PFSK-1 (cell line): ENCODE data around the gene PSPC1.

Experiments
- FOXP2 ChIP-seq: optimal IDR thresholded peaks from 2 replicates; pipeline ENCODE3; 2011; ENCODE audit warnings: borderline replicate concordance, control low read depth, inconsistent platforms; ENCODE audit not compliant: insufficient read depth; ENCODE audit errors: extremely low read length, extremely low read depth
- POLR2AphosphoS5 ChIP-seq: IDR thresholded peaks from 2 replicates; pipeline ENCODE4 v1.6.1; 2012; ENCODE audit warnings: low read depth, mild to moderate bottlenecking, control low read depth, low read length, moderate library complexity
- SIN3A ChIP-seq: IDR thresholded peaks from 2 replicates; pipeline ENCODE4 v1.6.1; 2012; ENCODE audit warnings: mild to moderate bottlenecking, low read length, moderate library complexity, borderline replicate concordance; ENCODE audit not compliant: insufficient read depth
- TAF1 ChIP-seq: IDR thresholded peaks from 2 replicates; pipeline ENCODE4 v1.6.1; 2012; ENCODE audit warnings: low read length, control low read depth, borderline replicate concordance; ENCODE audit not compliant: insufficient read depth
- TF ChIP-seq, protein P1 (sequence below), 2 experiments: IDR thresholded peaks; 2 replicates each; pipeline versions ENCODE4 v1.6.1 to v1.8.0; 2011 to 2012; ENCODE audit warnings: low read depth in 2 of 2, low read length in 2 of 2, control low read depth in 1 of 2, inconsistent platforms in 1 of 2, mild to moderate bottlenecking in 1 of 2, moderate library complexity in 1 of 2; ENCODE audit not compliant: insufficient read depth in 1 of 2

The PSPC1 gene

DNA sequence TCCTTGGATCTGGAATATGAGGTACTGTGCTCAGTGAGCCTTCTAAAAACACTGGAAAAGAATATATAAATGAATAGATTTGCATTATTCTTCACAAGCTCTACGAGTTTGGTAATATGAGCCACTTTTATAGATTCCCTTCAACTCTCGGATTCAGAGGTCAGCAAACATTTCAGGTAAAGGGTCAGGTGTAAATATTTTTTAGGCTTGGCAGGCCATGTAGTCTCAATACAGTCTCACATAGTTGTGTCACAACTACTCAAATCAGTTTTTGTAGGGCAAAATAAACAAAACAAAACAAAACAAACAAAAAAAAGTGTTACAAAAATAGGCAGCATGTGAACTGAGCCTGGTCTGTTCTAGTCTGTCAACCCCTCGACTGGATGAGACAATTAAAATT is 57.4 kb downstream of the PSPC1 start:
- no peak for TF ChIP-seq TAF1
- no peak for TF ChIP-seq FOXP2
- TF ChIP-seq SIN3A, result no peak
- TF ChIP-seq POLR2AphosphoS5, result no peak
- TF ChIP-seq, protein P1, sequence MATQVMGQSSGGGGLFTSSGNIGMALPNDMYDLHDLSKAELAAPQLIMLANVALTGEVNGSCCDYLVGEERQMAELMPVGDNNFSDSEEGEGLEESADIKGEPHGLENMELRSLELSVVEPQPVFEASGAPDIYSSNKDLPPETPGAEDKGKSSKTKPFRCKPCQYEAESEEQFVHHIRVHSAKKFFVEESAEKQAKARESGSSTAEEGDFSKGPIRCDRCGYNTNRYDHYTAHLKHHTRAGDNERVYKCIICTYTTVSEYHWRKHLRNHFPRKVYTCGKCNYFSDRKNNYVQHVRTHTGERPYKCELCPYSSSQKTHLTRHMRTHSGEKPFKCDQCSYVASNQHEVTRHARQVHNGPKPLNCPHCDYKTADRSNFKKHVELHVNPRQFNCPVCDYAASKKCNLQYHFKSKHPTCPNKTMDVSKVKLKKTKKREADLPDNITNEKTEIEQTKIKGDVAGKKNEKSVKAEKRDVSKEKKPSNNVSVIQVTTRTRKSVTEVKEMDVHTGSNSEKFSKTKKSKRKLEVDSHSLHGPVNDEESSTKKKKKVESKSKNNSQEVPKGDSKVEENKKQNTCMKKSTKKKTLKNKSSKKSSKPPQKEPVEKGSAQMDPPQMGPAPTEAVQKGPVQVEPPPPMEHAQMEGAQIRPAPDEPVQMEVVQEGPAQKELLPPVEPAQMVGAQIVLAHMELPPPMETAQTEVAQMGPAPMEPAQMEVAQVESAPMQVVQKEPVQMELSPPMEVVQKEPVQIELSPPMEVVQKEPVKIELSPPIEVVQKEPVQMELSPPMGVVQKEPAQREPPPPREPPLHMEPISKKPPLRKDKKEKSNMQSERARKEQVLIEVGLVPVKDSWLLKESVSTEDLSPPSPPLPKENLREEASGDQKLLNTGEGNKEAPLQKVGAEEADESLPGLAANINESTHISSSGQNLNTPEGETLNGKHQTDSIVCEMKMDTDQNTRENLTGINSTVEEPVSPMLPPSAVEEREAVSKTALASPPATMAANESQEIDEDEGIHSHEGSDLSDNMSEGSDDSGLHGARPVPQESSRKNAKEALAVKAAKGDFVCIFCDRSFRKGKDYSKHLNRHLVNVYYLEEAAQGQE (IDR thresholded peaks at IDR 0.05; ENCODE audit: insufficient read depth in 1 of 2, low read depth in 2 of 2, low read length in 2 of 2), result no peak

DNA sequence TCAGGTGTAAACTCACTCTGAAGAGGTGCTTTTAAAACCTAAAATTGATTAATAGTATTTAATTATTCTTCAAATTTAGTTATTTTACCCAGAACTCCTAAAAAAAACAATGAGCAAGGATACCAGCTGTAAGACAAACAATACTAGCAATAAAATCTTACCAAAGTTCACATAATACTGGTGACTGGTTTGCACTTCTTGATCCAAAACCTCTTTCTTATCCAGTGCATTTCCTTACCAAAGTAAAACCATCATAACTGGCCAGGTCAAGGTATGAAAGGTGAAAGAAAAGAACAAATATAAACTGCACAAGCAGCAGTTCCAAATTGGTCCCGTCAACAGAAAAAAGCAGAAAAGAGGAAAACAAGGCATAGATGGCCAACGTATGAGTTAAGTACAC is 62.7 kb downstream of the PSPC1 start:
- TF ChIP-seq TAF1, result no peak
- no peak for TF ChIP-seq POLR2AphosphoS5
- TF ChIP-seq, protein P1 (IDR thresholded peaks at IDR 0.05; ENCODE audit: insufficient read depth in 1 of 2, low read depth in 2 of 2, low read length in 2 of 2), result no peak
- no peak for TF ChIP-seq SIN3A
- no peak for TF ChIP-seq FOXP2

DNA sequence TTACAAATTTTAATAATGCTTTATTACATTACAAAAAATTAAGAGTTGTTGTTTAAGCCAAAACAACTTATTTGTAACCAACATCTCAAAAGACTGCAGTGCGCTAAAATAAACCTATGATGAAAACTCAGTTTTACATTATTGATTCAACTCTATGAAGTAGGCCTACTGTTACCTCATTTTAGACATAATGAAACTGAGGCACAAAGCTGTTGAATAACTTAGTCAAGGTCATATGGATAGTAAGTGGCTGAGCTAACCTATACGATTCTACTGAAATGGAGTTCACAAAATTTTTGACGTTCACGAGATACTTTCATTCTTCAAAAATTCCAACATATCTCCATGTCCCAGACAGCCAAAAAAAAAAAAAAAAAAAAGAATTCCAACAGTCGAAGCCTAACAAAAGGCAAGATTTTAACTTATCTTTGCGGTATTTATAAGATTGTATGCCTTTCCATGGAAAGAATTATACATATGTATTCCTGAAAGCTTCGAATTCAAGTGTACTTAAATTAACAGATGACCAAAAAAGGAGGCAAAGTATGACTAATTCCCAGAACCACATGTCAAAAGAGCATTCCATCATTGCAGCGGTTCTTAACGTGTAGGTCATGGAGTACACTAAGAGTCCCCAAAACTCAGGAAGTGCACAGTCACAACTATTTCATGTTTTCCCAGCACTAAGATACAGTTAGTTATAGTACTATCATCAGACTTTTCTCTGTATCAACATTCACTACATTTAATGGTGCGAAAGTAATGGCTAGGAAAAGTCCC is 69.4 kb downstream of the PSPC1 start:
- TF ChIP-seq POLR2AphosphoS5, result no peak
- no peak for TF ChIP-seq SIN3A
- no peak for TF ChIP-seq FOXP2
- TF ChIP-seq TAF1, result no peak
- TF ChIP-seq, protein P1 (IDR thresholded peaks at IDR 0.05; ENCODE audit: insufficient read depth in 1 of 2, low read depth in 2 of 2, low read length in 2 of 2), result no peak

DNA sequence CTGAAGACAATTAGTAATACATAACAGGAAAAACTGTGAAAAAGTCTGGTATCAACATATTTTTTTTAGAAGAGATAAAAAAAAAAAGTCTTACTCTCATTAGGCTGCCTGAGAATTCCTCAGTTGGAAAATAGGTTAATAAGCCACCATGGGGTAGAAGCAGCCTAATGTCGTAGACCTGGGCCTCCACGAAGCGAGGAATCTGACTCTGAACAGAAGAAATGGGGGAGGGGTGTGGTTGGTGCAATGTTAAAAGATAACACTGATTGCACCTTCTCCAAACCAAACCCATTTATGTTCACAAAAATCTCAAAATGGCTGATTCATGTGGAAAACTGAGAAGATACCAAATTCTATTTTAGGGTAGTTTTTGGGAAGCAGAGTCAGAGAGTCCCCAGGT is 86.9 kb downstream of the PSPC1 start:
- TF ChIP-seq TAF1 (no peak), SIN3A (no peak), POLR2AphosphoS5 (no peak), FOXP2 (no peak)
- TF ChIP-seq, protein P1 (IDR thresholded peaks at IDR 0.05; ENCODE audit: insufficient read depth in 1 of 2, low read depth in 2 of 2, low read length in 2 of 2), result no peak

DNA sequence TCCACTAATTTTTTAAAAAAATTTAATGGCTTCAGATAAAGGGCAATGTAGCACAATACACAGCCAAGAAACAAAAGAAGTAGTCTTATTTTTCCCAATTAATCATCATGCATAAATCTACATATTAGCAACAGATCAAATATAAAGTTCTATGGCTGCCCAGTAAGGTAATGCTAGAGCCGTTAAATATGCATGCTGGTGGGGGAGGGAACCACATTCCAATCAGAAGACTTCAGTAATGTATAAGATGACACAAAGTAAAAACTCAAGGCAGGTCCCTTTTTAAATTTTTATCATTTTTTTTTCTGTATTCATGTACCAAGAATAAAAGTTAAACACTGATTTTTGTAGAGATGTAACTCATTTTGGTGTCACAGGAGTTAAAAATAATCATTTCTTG is 87.3 kb downstream of the PSPC1 start:
- TF ChIP-seq FOXP2 (no peak), TAF1 (no peak), SIN3A (no peak), POLR2AphosphoS5 (no peak)
- TF ChIP-seq, protein P1 (IDR thresholded peaks at IDR 0.05; ENCODE audit: insufficient read depth in 1 of 2, low read depth in 2 of 2, low read length in 2 of 2), result no peak
